IPS DF 4.7 (cell line): ENCODE measurements around the gene HEPACAM2.

Experiments used
- DNase-seq: peaks from one replicate; pipeline ENCODE4 v3.0.0-alpha.2; 2013; ENCODE audit warnings: low spot score; ENCODE audit errors: extremely low read depth

The HEPACAM2 gene

GRCh38 chr7:93148144-93148543 lies 78.1 kb downstream of the HEPACAM2 start, which contains the start of gene SAMD9L:
SAMD9L (minus strand) TSS chr7:93148385; CDS start chr7:93135971, 12,414 bp downstream.
- DNase-seq, result no peak

GRCh38 chr7:93147363-93147762 lies 78.9 kb downstream of the HEPACAM2 start:
- no peak for DNase-seq

- no peak for DNase-seq
Observed at GRCh38 chr7:93146472-93147141, 79.7 kb downstream of the HEPACAM2 start.

GRCh38 chr7:93146036-93146435 lies 80.2 kb downstream of the HEPACAM2 start:
- DNase-seq, result no peak

- DNase-seq, result no peak
Observed at GRCh38 chr7:93145354-93145753, 80.9 kb downstream of the HEPACAM2 start.

GRCh38 chr7:93142127-93142526 lies 84.1 kb downstream of the HEPACAM2 start:
- DNase-seq, result no peak

GRCh38 chr7:93140582-93141191 lies 85.6 kb downstream of the HEPACAM2 start:
- DNase-seq, result no peak

GRCh38 chr7:93138576-93138975 lies 87.7 kb downstream of the HEPACAM2 start:
- no peak for DNase-seq
